HFFc6 (cell line): ENCODE results near the gene MAP1S. TPM values are rescaled to one million over a fixed set of nuclear protein-coding genes. Genes with fewer than 3 reads are reported as not detected.

Source experiments
- DNase-seq: peaks from one replicate; pipeline ENCODE4 v3.0.0-alpha.2; 2018
- H3K27ac Mint-ChIP-seq: 2 replicates; pipeline ENCODE4 v1.8.0; 2020; ENCODE audit warnings: mild to moderate bottlenecking, mixed read lengths
- H3K27me3 Mint-ChIP-seq: 2 replicates; pipeline ENCODE4 v1.8.0; 2021; ENCODE audit warnings: mild to moderate bottlenecking, moderate library complexity, mixed read lengths; ENCODE audit not compliant: insufficient read depth
- H3K36me3 Mint-ChIP-seq: 2 replicates; pipeline ENCODE4 v1.8.0; 2021; ENCODE audit warnings: low read depth, mixed read lengths
- H3K4me1 Mint-ChIP-seq: 2 replicates; pipeline ENCODE4 v1.8.0; 2020; ENCODE audit warnings: low read depth, mixed read lengths
- H3K4me3 Mint-ChIP-seq: 2 replicates; pipeline ENCODE4 v1.8.0; 2020; ENCODE audit warnings: mild to moderate bottlenecking, moderate library complexity, mixed read lengths
- H3K9me3 Mint-ChIP-seq: 2 replicates; pipeline ENCODE4 v1.8.0; 2020; ENCODE audit warnings: mild to moderate bottlenecking, mixed read lengths
- total RNA-seq, 6 experiments: library from RNA; stranded (reverse); fragmentation: NEBNext Ultra II Directional; extraction: Animal tissue kit (Norgen Biotek cat#: 25700); gene quantifications; 2 replicates in 1 of 6; 3 replicates in 5 of 6; pipeline ENCODE4 v1.2.3, GENCODE V29; 2021
- TF ChIP-seq, protein P1 (sequence below): fragments of 200-600 bp; sonication (generic); IDR thresholded peaks from 2 replicates; pipeline ENCODE4 v1.5.0; 2021; ENCODE audit warnings: antibody characterized with exemption, mild to moderate bottlenecking

MAP1S gene
- total RNA-seq, 6 experiments from 2014 or later = 56.0 to 77.9 (median 68.2) TPM

- H3K4me1 Mint-ChIP-seq = peaks cover 6% of the 10 kb centered on the region
- H3K36me3 Mint-ChIP-seq = no peaks in the 10 kb centered on the region
- H3K9me3 Mint-ChIP-seq = no peaks in the 10 kb centered on the region
- H3K27ac Mint-ChIP-seq = no peak overlapping the region
- H3K27me3 Mint-ChIP-seq = peaks cover 19% of the 10 kb centered on the region
- no peak overlapping the region for H3K4me3 Mint-ChIP-seq
- TF ChIP-seq, protein P1, sequence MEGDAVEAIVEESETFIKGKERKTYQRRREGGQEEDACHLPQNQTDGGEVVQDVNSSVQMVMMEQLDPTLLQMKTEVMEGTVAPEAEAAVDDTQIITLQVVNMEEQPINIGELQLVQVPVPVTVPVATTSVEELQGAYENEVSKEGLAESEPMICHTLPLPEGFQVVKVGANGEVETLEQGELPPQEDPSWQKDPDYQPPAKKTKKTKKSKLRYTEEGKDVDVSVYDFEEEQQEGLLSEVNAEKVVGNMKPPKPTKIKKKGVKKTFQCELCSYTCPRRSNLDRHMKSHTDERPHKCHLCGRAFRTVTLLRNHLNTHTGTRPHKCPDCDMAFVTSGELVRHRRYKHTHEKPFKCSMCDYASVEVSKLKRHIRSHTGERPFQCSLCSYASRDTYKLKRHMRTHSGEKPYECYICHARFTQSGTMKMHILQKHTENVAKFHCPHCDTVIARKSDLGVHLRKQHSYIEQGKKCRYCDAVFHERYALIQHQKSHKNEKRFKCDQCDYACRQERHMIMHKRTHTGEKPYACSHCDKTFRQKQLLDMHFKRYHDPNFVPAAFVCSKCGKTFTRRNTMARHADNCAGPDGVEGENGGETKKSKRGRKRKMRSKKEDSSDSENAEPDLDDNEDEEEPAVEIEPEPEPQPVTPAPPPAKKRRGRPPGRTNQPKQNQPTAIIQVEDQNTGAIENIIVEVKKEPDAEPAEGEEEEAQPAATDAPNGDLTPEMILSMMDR = no peak
- DNase-seq = no peak
Measured at GRCh38 chr19:17758515-17758914, 39.2 kb downstream of the MAP1S start.

GRCh38 chr19:17761148-17761547 is 41.9 kb downstream of the MAP1S start:
- H3K36me3 Mint-ChIP-seq = no peaks in the 10 kb centered on the region
- no peak for DNase-seq
- H3K4me3 Mint-ChIP-seq = no peak overlapping the region
- H3K27ac Mint-ChIP-seq = no peak overlapping the region
- TF ChIP-seq, protein P1 = no peak
- peaks cover 12% of the 10 kb centered on the region for H3K27me3 Mint-ChIP-seq
- no peaks in the 10 kb centered on the region for H3K9me3 Mint-ChIP-seq
- peaks cover 6% of the 10 kb centered on the region for H3K4me1 Mint-ChIP-seq

GRCh38 chr19:17762505-17763229 is 43.4 kb downstream of the MAP1S start:
- Mint-ChIP-seq H3K36me3 (no peaks in the 10 kb centered on the region), H3K4me3 (no peak overlapping the region), H3K4me1 (peaks cover 8% of the 10 kb centered on the region), H3K9me3 (no peaks in the 10 kb centered on the region), H3K27me3 (peaks cover 10% of the 10 kb centered on the region), H3K27ac (no peak overlapping the region)
- peak; percentile 52 for DNase-seq
- TF ChIP-seq, protein P1 = no peak

- Mint-ChIP-seq H3K27me3 (peaks cover 6% of the 10 kb centered on the region), H3K9me3 (no peaks in the 10 kb centered on the region), H3K4me1 (peaks cover 8% of the 10 kb centered on the region), H3K27ac (no peak overlapping the region), H3K36me3 (no peaks in the 10 kb centered on the region), H3K4me3 (no peak overlapping the region)
- TF ChIP-seq, protein P1 = no peak
- no peak for DNase-seq
Measured at GRCh38 chr19:17764348-17764747, 45.1 kb downstream of the MAP1S start.

GRCh38 chr19:17765069-17765618 is 45.9 kb downstream of the MAP1S start:
- TF ChIP-seq, protein P1 = no peak
- peaks cover 8% of the 10 kb centered on the region for H3K4me1 Mint-ChIP-seq
- H3K9me3 Mint-ChIP-seq = no peaks in the 10 kb centered on the region
- H3K36me3 Mint-ChIP-seq = no peaks in the 10 kb centered on the region
- H3K27ac Mint-ChIP-seq = no peak overlapping the region
- DNase-seq = no peak
- H3K4me3 Mint-ChIP-seq = no peak overlapping the region
- peaks cover 4% of the 10 kb centered on the region for H3K27me3 Mint-ChIP-seq
